Tracheal epithelial cell (primary cell): ENCODE measurements around the gene CKAP2L. TPM values are rescaled to one million over a fixed set of nuclear protein-coding genes. Genes with fewer than 3 reads are reported as not detected.

Experiments
- total RNA-seq: library from RNA; depleted of rRNA; stranded (reverse); fragments of >200 nt; gene quantifications from 2 replicates; pipeline ENCODE4 v1.2.1, GENCODE V29; 2014

Gene CKAP2L, protein sequence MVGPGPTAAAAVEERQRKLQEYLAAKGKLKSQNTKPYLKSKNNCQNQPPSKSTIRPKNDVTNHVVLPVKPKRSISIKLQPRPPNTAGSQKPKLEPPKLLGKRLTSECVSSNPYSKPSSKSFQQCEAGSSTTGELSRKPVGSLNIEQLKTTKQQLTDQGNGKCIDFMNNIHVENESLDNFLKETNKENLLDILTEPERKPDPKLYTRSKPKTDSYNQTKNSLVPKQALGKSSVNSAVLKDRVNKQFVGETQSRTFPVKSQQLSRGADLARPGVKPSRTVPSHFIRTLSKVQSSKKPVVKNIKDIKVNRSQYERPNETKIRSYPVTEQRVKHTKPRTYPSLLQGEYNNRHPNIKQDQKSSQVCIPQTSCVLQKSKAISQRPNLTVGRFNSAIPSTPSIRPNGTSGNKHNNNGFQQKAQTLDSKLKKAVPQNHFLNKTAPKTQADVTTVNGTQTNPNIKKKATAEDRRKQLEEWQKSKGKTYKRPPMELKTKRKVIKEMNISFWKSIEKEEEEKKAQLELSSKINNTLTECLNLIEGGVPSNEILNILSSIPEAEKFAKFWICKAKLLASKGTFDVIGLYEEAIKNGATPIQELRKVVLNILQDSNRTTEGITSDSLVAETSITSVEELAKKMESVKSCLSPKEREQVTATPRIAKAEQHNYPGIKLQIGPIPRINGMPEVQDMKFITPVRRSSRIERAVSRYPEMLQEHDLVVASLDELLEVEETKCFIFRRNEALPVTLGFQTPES
- 0.21 and 0.48 TPM in 2 replicates for total RNA-seq

DNA sequence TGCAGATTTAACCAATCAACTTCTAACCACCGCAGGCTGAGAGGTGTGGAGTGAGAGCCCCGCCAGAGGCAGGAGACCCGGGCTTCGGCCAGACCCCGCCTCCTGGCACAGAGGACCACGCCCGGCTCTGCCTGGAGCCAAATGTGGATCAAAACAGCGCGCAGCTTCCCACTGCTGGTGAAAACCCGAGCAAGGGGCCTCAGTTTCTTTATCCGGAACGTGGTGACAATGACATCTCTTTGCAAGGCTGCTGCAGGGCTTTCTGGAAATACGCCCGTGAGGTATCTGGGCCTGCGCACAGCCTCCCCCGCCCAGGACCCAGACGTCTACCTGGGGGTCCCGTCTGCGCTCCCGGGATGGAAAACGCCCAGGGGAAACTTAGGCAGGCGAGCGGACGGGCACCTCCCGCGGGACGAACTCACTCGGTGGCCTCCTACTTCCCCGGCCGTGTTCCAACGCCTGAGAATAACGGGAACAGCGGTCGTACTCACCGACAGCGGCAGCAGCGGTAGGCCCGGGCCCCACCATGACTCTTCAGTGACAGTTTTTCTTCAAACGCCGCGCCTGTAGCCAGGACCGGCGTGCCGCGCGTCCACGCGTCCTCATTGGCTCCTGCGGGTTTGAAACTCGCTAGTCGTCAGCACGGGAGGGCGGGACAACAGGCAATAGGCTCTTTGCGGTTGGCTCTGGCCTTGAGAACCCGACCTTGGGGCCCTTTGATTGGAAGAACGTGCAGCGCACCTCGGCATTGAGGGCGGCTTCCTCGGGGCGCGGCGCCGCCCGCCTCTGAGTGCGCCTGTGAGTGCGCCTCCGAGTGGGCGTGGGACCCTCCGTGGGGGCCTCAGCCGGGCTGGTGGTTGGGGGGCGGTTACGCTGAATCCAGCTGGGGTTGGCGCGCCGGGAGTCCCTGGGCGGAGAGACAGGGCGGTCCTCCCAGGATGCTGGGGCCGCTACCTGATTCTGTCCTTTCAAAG is at the start of gene CKAP2L:
CKAP2L (minus strand) TSS at position 539 of the 974 bp plus-strand sequence; CDS start at position 528, 11 bp downstream.

DNA sequence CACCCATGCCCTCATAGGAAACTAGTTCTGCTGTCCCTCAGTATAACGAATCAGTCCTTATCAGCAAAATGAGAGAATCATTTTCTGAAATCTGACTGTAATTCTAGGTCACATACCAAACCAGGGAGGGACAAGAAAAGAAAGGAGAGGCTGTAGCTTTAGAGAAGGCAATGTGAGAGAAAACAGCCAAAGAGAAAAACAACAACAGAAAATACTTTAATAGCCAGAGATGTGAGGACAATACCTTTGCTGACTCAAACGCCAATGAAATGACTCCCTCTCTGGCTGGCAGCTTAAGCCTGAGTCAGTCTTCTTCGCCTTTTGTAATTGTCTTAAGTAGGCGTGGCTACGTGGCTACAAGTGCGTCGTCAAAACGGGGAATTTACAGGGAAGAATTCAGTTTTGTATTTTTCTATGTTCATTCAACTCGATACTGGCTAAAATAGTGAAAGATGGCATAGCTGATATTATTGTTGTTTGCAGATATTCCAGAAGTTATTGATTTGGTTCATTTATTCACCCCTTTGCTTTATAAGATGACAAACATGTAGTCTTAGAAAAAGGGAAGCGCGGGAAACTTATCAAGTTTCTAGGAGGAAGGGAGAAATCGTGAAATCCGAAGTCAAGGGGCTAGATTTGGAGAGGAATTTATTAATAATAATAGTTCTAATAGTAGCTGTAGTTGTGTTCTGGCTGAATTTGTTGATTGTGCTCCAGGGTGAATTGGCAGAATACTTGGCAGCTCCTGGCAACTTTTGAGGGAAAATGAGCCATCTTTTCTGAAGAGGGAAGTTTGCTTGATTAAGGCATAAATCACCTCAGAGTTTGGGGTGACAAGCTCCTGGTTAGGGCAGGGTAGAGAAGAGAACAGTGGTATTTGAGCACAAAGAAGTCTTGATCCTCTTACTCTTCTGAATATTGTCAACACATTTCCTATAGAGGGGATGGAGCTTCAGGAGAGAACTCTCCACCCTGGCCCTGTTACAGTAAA is 20.1 kb upstream of the CKAP2L start, which contains the start of gene IL1A:
IL1A (minus strand) TSS at position 295 of the 991 bp plus-strand sequence. CDS start 723 bp downstream, outside the sequence.

GRCh38 chr2:112720785-112721184 is 43.6 kb downstream of the CKAP2L start, which contains the start of gene NT5DC4:
NT5DC4 (plus strand) TSS chr2:112721020; CDS start chr2:112721080, 60 bp downstream.

Other genes starting within 250 kb of the CKAP2L start
- 27.5 and 37.3 TPM in 2 replicates for gene POLR1B, start 222.1 kb downstream of the CKAP2L start, total RNA-seq
- 1.7 and 7.9 TPM in 2 replicates for gene CHCHD5, start 180.0 kb downstream of the CKAP2L start, total RNA-seq
- 47.0 and 49.4 TPM in 2 replicates for gene SLC20A1, start 118.7 kb downstream of the CKAP2L start, total RNA-seq
- gene NT5DC4, start 43.6 kb downstream of the CKAP2L start, total RNA-seq = not detected in 2 replicates
- 61.6 and 230 TPM in 2 replicates for gene IL1A, start 19.9 kb upstream of the CKAP2L start, total RNA-seq
- 31.8 and 169 TPM in 2 replicates for gene IL1B, start 72.2 kb upstream of the CKAP2L start, total RNA-seq
- gene IL37, start 146.6 kb upstream of the CKAP2L start, total RNA-seq = not detected in 2 replicates
- gene IL36G, start 213.4 kb upstream of the CKAP2L start, total RNA-seq = 0.43 and 41.4 TPM in 2 replicates
- gene IL36A, start 240.8 kb upstream of the CKAP2L start, total RNA-seq = 1.7 and 3.0 TPM in 2 replicates